Stimulated activated CD4-positive, alpha-beta T cell treated with anti-CD3 and anti-CD28 coated beads, TNF-alpha, amount 100 ng/mL, for 48 hours (primary cell): ENCODE results near the gene ZMYND10.

Experiments used
- DNase-seq, 3 donors: peaks; one replicate each; pipeline ENCODE4 v3.0.0-alpha.2; 2020; ENCODE audit warnings: low read depth in 3 of 3

Gene ZMYND10

DNA sequence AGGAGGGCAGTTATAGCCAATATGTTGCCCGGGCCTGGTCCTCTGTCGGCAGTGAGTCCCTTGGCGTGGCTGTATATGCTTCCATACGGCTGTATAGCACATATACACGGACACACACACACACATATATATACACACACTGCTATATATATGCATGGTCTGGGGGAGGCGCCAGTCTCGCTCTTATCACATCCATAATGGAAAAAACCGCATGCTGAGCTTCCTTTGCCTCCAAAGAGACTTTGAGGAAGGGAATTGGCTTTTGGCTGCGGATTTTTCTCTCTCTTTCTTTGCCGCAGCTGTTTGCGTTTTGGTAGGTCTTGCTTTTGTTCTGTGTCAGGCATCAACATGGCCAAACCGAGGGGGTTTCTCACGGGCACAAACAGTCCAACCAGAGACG, 25.1 kb upstream of the ZMYND10 start:
- no peak for DNase-seq

DNA sequence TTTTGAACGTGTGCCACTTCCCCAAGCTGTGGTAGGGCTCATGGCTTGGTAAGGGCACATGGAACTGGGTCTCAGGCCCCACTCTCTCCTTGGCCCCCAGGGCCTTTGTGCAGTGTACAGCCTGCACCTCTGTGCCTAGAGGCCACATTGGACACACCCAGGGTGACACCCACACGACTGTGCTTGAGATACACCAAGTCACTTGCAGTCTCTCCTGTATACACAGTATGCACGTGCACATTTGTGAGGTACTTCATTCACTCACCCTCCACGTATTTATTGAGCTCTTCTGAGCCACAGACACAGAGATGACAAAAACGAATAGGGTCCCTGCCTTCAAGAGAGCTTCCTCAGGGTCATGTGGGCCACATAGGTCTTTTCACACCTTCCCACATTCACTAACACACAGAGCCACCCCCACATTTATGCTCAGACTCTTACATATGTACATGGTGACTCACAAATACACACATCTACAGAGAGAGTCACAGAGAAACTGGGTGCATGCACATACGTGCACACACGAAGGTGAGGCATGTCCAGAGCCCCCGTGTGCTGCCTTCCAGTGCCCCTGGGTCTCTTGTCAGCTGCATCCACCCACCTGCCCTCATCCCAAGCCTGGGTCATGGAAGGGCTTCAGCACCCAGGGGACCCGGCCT, 23.6 kb upstream of the ZMYND10 start:
- DNase-seq = no peak

- no peak for DNase-seq
Observed at GRCh38 chr3:50365842-50366220, 20.3 kb upstream of the ZMYND10 start.

- peak; percentile 88 to 95 (median 89) for DNase-seq
Observed at GRCh38 chr3:50365080-50365841, 19.7 kb upstream of the ZMYND10 start.

- DNase-seq = no peak
Observed at GRCh38 chr3:50364573-50365079, 19.1 kb upstream of the ZMYND10 start.

DNA sequence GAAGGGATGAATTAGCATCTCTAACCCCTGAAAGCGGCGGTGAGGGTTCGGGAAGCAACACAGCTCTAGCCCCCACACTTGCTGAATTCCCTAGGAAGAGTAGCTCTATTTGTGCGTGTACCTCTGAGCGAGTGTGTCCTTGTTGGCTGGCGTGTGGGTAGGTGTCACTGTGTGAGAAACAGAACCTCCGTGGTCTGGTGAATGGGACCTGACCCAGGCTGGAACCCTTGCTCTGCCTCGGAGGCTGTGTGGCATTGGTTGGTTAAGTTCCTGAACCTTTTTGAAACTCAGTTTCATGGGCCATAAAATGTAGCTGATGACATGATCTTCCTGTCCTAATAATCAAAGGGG, 14.2 kb upstream of the ZMYND10 start:
- DNase-seq = no peak

DNA sequence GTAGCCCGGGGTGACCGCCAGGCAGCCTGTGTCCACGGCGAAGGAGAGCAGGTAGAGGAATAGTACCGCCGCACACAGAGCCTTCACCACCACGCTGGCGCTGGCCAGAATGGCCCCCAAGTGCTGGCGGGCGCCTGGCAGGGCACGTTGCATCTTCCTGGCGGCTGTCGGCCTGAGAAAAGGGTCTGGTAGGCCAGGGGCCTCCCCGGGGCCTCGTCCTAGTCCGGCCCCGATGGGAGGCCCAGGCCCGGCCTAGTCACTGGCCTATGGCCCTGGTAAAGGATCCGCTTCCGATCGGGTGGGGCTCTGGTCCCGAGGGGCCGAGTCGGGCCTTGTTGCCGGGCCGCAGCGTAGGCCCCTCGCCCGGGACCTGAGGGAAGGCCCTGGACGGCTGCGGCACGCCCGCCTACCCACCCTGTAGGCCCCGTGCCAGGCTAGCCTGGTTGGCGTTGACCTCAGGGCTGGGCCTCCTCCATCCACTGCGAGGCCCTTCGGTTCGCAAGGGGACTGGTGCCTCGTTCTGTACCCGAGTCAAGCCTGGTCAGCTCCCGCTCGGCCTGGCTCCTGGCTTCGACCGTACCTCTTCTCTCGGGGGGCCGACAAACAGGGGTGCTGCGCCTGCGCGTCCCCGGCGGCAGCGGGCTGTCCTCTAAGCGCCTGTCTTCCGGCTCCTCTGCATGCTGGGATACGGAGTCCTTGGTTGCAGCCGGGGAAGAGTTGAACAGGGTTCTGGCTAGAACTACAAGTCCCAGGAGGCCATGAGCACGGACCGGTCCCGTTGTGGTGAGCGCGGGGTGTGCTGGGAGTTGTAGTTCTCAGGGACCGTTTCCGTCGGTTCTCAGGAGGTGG, 13.6 kb upstream of the ZMYND10 start, which contains the start of gene TMEM115:
Gene TMEM115 (minus strand): TSS at position 611 of the 849 bp plus-strand sequence. CDS start 458 bp downstream, at position 153.
- DNase-seq = peak; percentile 88 to 94 (median 94)

DNA sequence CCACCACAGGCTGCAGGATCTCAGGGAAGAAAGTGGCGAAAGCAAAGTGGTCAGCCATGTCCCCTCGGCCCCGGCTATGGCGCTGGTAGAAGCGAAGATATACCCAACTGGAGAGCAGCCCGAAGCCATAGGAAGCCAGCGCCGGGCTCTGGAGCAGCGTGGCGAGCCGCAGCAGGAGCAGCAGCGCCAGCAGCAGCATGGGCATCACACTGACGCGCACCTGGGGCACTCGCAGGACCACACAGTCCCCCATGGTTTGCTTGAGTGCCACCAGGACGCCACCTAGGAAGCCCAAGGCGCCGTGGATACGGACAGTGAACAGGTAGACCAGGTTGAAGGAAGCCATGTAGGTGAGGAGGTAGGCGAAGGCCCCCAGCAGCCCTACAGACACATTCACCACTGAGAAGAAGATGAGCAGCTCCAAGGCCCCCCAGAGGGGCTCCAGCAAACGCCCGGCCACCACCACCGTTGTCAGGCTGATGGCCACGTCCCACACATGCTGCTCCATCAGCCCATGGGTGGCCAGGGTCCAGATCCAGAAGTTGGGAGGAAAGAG, 12.9 kb upstream of the ZMYND10 start:
- no peak for DNase-seq

- no peak for DNase-seq
Observed at GRCh38 chr3:50357481-50357880, 11.9 kb upstream of the ZMYND10 start.

GRCh38 chr3:50356553-50356952, 11.0 kb upstream of the ZMYND10 start:
- no peak for DNase-seq

DNA sequence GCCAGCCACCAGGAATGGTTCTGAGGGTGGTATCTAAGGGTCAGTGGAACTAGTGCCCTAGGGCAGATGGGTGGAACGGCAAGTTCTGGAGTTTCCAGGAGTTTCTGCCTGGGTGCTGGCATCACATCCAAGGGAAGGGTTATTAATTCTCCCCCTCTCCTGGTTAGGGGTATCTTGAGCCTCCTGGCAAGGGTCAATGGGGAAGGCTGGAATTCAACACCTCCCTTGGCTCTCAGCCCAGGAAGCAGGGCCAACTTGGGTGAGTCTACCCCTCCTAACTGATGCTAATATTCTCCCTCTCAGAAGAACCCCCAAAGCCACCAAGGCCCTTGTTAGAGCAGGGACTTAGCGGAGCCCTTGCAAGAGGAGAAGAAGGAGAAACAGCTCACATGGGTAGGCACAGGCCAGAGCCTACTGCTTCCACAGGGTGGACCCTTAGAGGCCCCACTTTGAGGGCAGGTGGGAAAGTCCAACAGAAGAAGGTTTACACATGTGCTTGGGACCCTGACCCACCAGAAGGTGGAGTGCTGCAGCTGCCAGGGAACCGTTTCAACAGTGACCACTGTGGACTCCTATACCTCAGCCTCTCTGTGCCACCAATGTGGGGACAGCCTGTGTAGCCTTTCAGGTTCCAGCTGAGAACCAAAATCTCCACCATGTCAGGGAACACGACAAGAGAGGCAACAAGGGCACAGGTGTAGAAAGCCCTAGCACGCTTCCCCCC, 10.5 kb upstream of the ZMYND10 start:
- no peak for DNase-seq

GRCh38 chr3:50354850-50355249, 9.3 kb upstream of the ZMYND10 start:
- no peak for DNase-seq

- no peak for DNase-seq
Observed at GRCh38 chr3:50354186-50354764, 8.7 kb upstream of the ZMYND10 start.

DNA sequence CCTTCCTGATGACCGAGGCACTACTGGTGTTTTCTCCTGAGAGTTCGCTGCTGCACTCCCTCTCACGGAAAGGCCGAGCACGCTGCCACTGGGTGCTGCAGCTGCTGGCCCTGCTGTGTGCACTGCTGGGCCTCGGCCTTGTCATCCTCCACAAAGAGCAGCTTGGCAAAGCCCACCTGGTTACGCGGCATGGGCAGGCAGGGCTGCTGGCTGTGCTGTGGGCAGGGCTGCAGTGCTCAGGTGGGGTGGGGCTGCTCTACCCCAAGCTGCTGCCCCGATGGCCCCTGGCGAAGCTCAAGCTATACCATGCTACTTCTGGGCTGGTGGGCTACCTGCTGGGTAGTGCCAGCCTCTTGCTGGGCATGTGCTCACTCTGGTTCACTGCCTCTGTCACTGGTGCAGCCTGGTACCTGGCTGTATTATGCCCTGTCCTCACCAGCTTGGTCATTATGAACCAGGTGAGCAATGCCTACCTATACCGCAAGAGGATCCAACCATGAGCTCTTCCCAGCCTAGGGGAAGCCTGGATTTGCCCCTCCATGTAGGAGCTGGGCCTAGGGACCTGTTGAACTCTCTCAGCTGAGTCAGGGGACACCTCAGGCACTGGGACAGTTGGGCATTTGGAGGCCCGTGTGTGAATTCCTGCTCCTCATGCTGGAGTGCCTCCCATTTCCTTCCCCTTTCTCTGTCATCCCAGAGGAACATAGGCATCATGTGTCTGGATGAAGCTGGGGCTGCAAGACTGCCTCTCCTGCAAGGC, 7.9 kb upstream of the ZMYND10 start:
- no peak for DNase-seq

DNA sequence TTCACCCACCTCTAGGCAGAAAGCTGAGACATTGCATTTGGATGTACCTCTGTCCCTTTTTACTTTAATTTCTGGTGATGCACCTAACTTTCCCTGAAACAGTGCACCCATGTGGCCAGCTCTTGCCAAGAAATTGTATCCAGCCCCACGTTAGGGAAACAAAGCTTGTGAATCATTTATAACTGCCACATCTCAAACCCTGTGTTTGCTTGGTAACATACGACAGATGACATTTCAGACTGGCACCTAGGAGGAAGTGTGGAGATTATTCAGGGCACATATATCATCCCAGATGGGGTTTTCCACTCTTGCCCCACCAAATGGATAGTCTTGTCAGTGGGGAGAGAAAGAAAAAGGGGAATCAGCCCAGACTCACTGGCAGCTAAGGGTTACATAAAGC, 7.2 kb upstream of the ZMYND10 start:
- no peak for DNase-seq

- no peak for DNase-seq
Observed at GRCh38 chr3:50351323-50351697, 5.8 kb upstream of the ZMYND10 start.

- peak; percentile 96 to 99 (median 96) for DNase-seq
Observed at GRCh38 chr3:50350527-50351322, 5.2 kb upstream of the ZMYND10 start, which contains the start of the genes CYB561D2 and NPRL2. CYB561D2 (plus strand) TSS chr3:50350862; CDS start chr3:50351434, 572 bp downstream. NPRL2 (minus strand) TSS chr3:50350775; CDS start chr3:50350652, 123 bp downstream.

DNA sequence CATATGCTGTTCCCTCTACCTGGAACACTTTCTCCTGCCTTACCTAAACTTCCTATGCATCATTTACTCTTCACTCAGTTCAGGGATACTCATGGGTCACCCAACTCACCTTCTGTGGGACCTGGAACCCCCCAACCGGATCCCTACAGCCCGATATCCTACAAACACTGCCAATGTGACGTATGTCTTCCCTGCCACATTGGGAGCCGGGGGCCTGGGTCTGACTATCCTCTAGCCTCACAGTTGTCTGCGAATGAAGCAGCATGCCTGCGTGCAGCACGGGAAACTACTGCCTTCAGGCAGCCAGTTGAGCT, 4.6 kb upstream of the ZMYND10 start:
- no peak for DNase-seq

- peak; percentile 39 to 57 (median 56) for DNase-seq
Observed at GRCh38 chr3:50347187-50347813, 1.8 kb upstream of the ZMYND10 start.
